ENCODE results near the gene SSTR4. TPM values are rescaled to one million over a fixed set of nuclear protein-coding genes. Genes with fewer than 3 reads are reported as not detected.

SSTR4 gene
- total and polyA plus RNA-seq, 9 of the 15 experiments (the other 6 are each of a cell fraction or from before 2014, with no cell fraction given), result not detected

DNA sequence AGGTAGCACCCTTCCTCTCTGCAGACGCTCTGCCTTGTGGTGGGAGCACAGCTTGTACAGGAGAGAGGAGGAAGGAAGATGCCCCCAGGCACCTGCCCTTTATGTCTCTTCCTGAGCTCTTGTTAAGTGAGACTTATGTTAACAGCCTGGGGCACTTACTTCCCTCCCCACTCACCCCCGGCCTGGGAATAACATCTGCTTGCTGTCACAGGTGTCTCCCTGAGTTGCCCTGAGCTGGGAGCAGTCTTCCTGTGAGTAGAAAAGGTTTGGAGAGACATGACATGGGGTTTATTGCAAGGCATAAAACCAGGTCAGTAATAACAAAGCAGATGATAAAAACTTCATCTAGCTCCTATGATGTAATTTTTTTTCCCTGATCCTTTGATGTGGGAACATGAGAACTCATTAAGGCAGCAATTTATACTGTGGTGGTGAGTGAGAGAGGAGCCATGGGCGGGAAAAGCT lies 1.9 kb downstream of the SSTR4 start:
- Histone ChIP-seq H3K79me2 (ENCODE audit: control insufficient read depth, insufficient read depth, low read length) (no peaks in the 10 kb centered on the region), H3K27me3 (ENCODE audit: control insufficient read depth in 2 of 2, insufficient read depth in 2 of 2, low read length in 2 of 2) (peaks cover 3 to 51% of the 10 kb centered on the region in 2 experiments; a peak in 3 of 5 replicates), H3K4me2 (ENCODE audit: insufficient read depth, low read length) (no peak overlapping the region), H3K36me3 (ENCODE audit: control insufficient read depth, insufficient read depth, low read length) (no peaks in the 10 kb centered on the region), H3K4me3 (no peak overlapping the region), H3K9me1 (ENCODE audit: control insufficient read depth, insufficient read depth, low read length) (no peaks in the 10 kb centered on the region), H4K20me1 (replicated peaks; ENCODE audit: control insufficient read depth, insufficient read depth, low read length) (no peaks in the 10 kb centered on the region), H3K4me1 (replicated peaks in 1 of 2; ENCODE audit: control insufficient read depth in 2 of 2, insufficient read depth in 2 of 2, low read length in 2 of 2) (no peaks in the 10 kb centered on the region; a peak in 1 of 5 replicates), H3K9me3 (replicated peaks; ENCODE audit: control insufficient read depth, insufficient read depth, low read depth, low read length) (no peaks in the 10 kb centered on the region), H3K27ac (ENCODE audit: extremely low read depth, low read depth, low read length) (no peak overlapping the region), H3K9ac (ENCODE audit: insufficient read depth in 1 of 2, low read depth in 2 of 2, low read length in 2 of 2) (no peak overlapping the region), H2AFZ (ENCODE audit: low read depth, low read length) (no peak overlapping the region)
- FAIRE-seq (no peak), ATAC-seq (no peak), DNase-seq (ENCODE audit: extremely low read depth in 1 of 4, low spot score in 3 of 4) (no peak)
- CTCF ChIA-PET (ENCODE audit: low intra/inter-chr PET ratio), result no interaction called here
- WGBS (ENCODE audit: insufficient coverage, low coverage, missing lambda C conversion rate), result 0% methylated on average over 3 of the region's 3 CpGs
- in situ Hi-C loops (cut with MboI), result no loop called here
- POLR2A ChIA-PET, result interaction anchor here (0.7 to 1.6 kb wide), 2 partner anchors 22 to 345 kb away, joined by 3 read pairs; no protein-coding TSS in a partner anchor
- BruUV-seq (replicated peaks), result no TSS peak
- intact Hi-C loops (cut with micrococcal nuclease), result no loop called here
- TF ChIP-seq CBX3 (IDR thresholded peaks at IDR 0.05; ENCODE audit: borderline replicate concordance in 1 of 2, low read length in 2 of 2) (no peak), PHB (CRISPR knock-in tag; IDR thresholded peaks at IDR 0.05) (no peak), E2F3 (CRISPR knock-in tag; IDR thresholded peaks at IDR 0.05) (no peak), FUS (optimal IDR thresholded peaks at IDR 0.05; ENCODE audit: low read depth, low read length) (no peak), ZNF445 (CRISPR knock-in tag; IDR thresholded peaks at IDR 0.05; ENCODE audit: low read depth) (no peak), ZZZ3 (IDR thresholded peaks at IDR 0.05) (no peak), HSF4 (CRISPR knock-in tag; IDR thresholded peaks at IDR 0.05; ENCODE audit: borderline replicate concordance) (no peak), SRSF1 (IDR thresholded peaks at IDR 0.05; ENCODE audit: low read depth, low read length) (no peak), MTA2 (IDR thresholded peaks at IDR 0.05; ENCODE audit: low read depth) (no peak), ETV1 (tag; conservative IDR thresholded peaks at IDR 0.05; ENCODE audit: low read depth) (no peak), PYGO2 (tag; IDR thresholded peaks at IDR 0.05) (no peak), HDGF (IDR thresholded peaks at IDR 0.05) (no peak)
